Neural cell (in vitro differentiated cells): ENCODE measurements around the gene MYH7B. TPM values are rescaled to one million over a fixed set of nuclear protein-coding genes. Genes with fewer than 3 reads are reported as not detected.

ENCODE experiments used
- H2AFZ ChIP-seq: fragments of 200-600, 300-800 bp; sonication (generic), shearing (Covaris generic); 2 replicates; pipeline ENCODE4 v1.6.0; 2014; ENCODE audit warnings: low read depth, mild to moderate bottlenecking, antibody characterized with exemption, low read length, moderate library complexity
- H3F3A ChIP-seq: fragments of 200-600 bp; shearing (Covaris generic); 2 replicates; pipeline ENCODE4 v1.6.1; 2016; ENCODE audit warnings: mild to moderate bottlenecking, moderate library complexity, mixed read lengths, antibody characterized with exemption, low read length; ENCODE audit not compliant: insufficient read depth, poor library complexity, severe bottlenecking
- H3K27ac ChIP-seq: fragments of 200-600, 300-800 bp; sonication (generic), shearing (Covaris generic); 2 replicates; pipeline ENCODE4 v1.5.1; 2014; ENCODE audit warnings: mild to moderate bottlenecking, low read length, moderate library complexity
- H3K27me3 ChIP-seq: fragments of 300-800, 200-600 bp; sonication (generic), shearing (Covaris generic); 2 replicates; pipeline ENCODE4 v1.6.0; 2014; ENCODE audit warnings: mild to moderate bottlenecking, low read depth, low read length, moderate library complexity; ENCODE audit not compliant: insufficient read depth
- H3K36me3 ChIP-seq: fragments of 300-800, 200-600 bp; sonication (generic), shearing (Covaris generic); 2 replicates; pipeline ENCODE4 v1.5.1; 2014; ENCODE audit warnings: mild to moderate bottlenecking, antibody characterized with exemption, low read length, moderate library complexity; ENCODE audit not compliant: insufficient read depth
- H3K4me2 ChIP-seq: fragments of 300-800, 200-600 bp; sonication (generic), shearing (Covaris generic); 2 replicates; pipeline ENCODE4 v1.6.0; 2014; ENCODE audit warnings: mild to moderate bottlenecking, low read length
- H3K4me3 ChIP-seq: fragments of 300-800, 200-600 bp; sonication (generic), shearing (Covaris generic); 2 replicates; pipeline ENCODE4 v1.5.1; 2014; ENCODE audit warnings: mild to moderate bottlenecking, low read length, moderate library complexity
- H3K79me2 ChIP-seq: fragments of 200-600 bp; shearing (Covaris generic); replicated peaks from 2 replicates; pipeline ENCODE4 v1.6.0; 2014; ENCODE audit warnings: mild to moderate bottlenecking, low read length, moderate library complexity; ENCODE audit not compliant: insufficient read depth
- H3K9ac ChIP-seq: fragments of 300-800, 200-600 bp; sonication (generic), shearing (Covaris generic); 2 replicates; pipeline ENCODE4 v1.6.1; 2016; ENCODE audit warnings: mild to moderate bottlenecking, low read length, mixed read lengths
- H3K9me2 ChIP-seq: fragments of 200-600 bp; shearing (Covaris generic); 2 replicates; pipeline ENCODE4 v1.6.1; 2016; ENCODE audit warnings: mild to moderate bottlenecking, low read length, mixed read lengths; ENCODE audit not compliant: insufficient read depth
- H3K9me3 ChIP-seq: fragments of 200-600, 300-800 bp; sonication (generic), shearing (Covaris generic); 2 replicates; pipeline ENCODE4 v1.6.1; 2016; ENCODE audit warnings: mild to moderate bottlenecking, mixed run types, low read length, moderate library complexity, mixed read lengths
- H4K20me1 ChIP-seq: fragments of 200-600 bp; shearing (Covaris generic); 2 replicates; pipeline ENCODE4 v1.6.1; 2016; ENCODE audit warnings: mild to moderate bottlenecking, mixed run types; ENCODE audit not compliant: insufficient read depth
- CTCF ChIP-seq: fragments of 450-650 bp; IDR thresholded peaks from 2 replicates; pipeline ENCODE4 v1.5.1; 2014; ENCODE audit warnings: antibody characterized with exemption, mild to moderate bottlenecking, moderate library complexity; ENCODE audit not compliant: poor library complexity, severe bottlenecking
- EP300 ChIP-seq: fragments of 450-650 bp; conservative IDR thresholded peaks from 2 replicates; pipeline ENCODE4 v1.6.1; 2014; ENCODE audit warnings: antibody characterized with exemption, mild to moderate bottlenecking, moderate library complexity; ENCODE audit not compliant: poor library complexity, severe bottlenecking
- EZH2 ChIP-seq: fragments of 200-600, 300-800 bp; shearing (Covaris generic), sonication (generic); IDR thresholded peaks from 2 replicates; pipeline ENCODE4 v1.6.1; 2014; ENCODE audit warnings: antibody characterized with exemption, low read length, borderline replicate concordance, mild to moderate bottlenecking; ENCODE audit not compliant: insufficient read depth, poor library complexity, severe bottlenecking
- MXI1 ChIP-seq: fragments of 450-650 bp; conservative IDR thresholded peaks from 2 replicates; pipeline ENCODE4 v1.6.1; 2014; ENCODE audit warnings: antibody characterized with exemption, mild to moderate bottlenecking; ENCODE audit not compliant: poor library complexity, severe bottlenecking
- POLR2AphosphoS5 ChIP-seq: IDR thresholded peaks from 2 replicates; pipeline ENCODE4 v1.6.1; 2012
- RAD21 ChIP-seq: fragments of 450-650 bp; conservative IDR thresholded peaks from 2 replicates; pipeline ENCODE4 v1.6.1; 2014; ENCODE audit warnings: antibody characterized with exemption, mild to moderate bottlenecking, moderate library complexity
- REST ChIP-seq: IDR thresholded peaks from 2 replicates; pipeline ENCODE4 v1.6.1; 2012; ENCODE audit warnings: borderline replicate concordance
- SMC3 ChIP-seq: fragments of 450-650 bp; conservative IDR thresholded peaks from 2 replicates; pipeline ENCODE4 v1.6.1; 2014; ENCODE audit warnings: antibody characterized with exemption, mild to moderate bottlenecking, moderate library complexity; ENCODE audit not compliant: poor library complexity
- TAF1 ChIP-seq: IDR thresholded peaks from 2 replicates; pipeline ENCODE4 v1.6.1; 2012; ENCODE audit warnings: low read depth
- polyA plus RNA-seq: library from polyadenylated mRNA; depleted of rRNA; stranded (reverse); fragments of >200 nt; gene quantifications from 2 replicates; pipeline ENCODE4 v1.2.3, GENCODE V29; 2014
- small RNA-seq, 3 experiments: library from RNA; depleted of rRNA; stranded (forward); fragments of <200 nt; gene quantifications; one replicate each; pipeline ENCODE3, GENCODE V24; 2012

Gene MYH7B
- polyA plus RNA-seq, 1 donor from 2014 or later, result not detected

- no peak overlapping the region for H3K9ac ChIP-seq
- TF ChIP-seq REST (no peak), EP300 (no peak), SMC3 (no peak), RAD21 (no peak), POLR2AphosphoS5 (no peak), EZH2 (no peak), MXI1 (no peak), TAF1 (no peak), CTCF (no peak)
- no peaks in the 10 kb centered on the region for H3F3A ChIP-seq
- no peak overlapping the region for H3K27ac ChIP-seq
- no peak overlapping the region for H3K4me3 ChIP-seq
- no peaks in the 10 kb centered on the region for H3K79me2 ChIP-seq
- H3K27me3 ChIP-seq, result no peaks in the 10 kb centered on the region
- peaks cover 14% of the 10 kb centered on the region for H3K36me3 ChIP-seq
- H2AFZ ChIP-seq, result no peak overlapping the region
- H3K9me3 ChIP-seq, result no peaks in the 10 kb centered on the region
- no peak overlapping the region for H3K4me2 ChIP-seq
- no peaks in the 10 kb centered on the region for H3K9me2 ChIP-seq
- H4K20me1 ChIP-seq, result no peaks in the 10 kb centered on the region
These were observed 49.2 kb downstream of the MYH7B start for GRCh38 chr20:35004749-35005462.

Small RNA genes within 50 kb of the gene (small RNA-seq; reads per million reads assigned to genes)
- gene MIR499A, result 21.3 to 36.3 (median 25.9) reads per million in 3 experiments

Other genes with a start within 250 kb of the MYH7B start
- 10.8 and 13.0 TPM in 2 replicates for gene NCOA6, start 130.2 kb upstream of the MYH7B start, polyA plus RNA-seq
- gene GGT7, start 83.0 kb upstream of the MYH7B start, polyA plus RNA-seq, result 42.9 and 45.4 TPM in 2 replicates
- 12.3 and 27.7 TPM in 2 replicates for gene ACSS2, start 79.3 kb upstream of the MYH7B start, polyA plus RNA-seq
- gene GSS, start 62 bp upstream of the MYH7B start, polyA plus RNA-seq, result 152 and 173 TPM in 2 replicates
- 85.9 and 93.0 TPM in 2 replicates for gene TRPC4AP, start 136.9 kb downstream of the MYH7B start, polyA plus RNA-seq
- gene EDEM2, start 191.5 kb downstream of the MYH7B start, polyA plus RNA-seq, result 13.3 and 17.4 TPM in 2 replicates
- 0.30 TPM in 1 of 2 replicates, not detected in the other for gene PROCR, start 216.2 kb downstream of the MYH7B start, polyA plus RNA-seq